ENCODE results near the gene HERPUD1. TPM values are rescaled to one million over a fixed set of nuclear protein-coding genes. Genes with fewer than 3 reads are reported as not detected.
A peak's percentile ranks its signal among the peaks of the same experiment; 100 is the strongest.

Gene HERPUD1
- total RNA-seq, 1 donor from 2014 or later = 60.8 TPM

DNA sequence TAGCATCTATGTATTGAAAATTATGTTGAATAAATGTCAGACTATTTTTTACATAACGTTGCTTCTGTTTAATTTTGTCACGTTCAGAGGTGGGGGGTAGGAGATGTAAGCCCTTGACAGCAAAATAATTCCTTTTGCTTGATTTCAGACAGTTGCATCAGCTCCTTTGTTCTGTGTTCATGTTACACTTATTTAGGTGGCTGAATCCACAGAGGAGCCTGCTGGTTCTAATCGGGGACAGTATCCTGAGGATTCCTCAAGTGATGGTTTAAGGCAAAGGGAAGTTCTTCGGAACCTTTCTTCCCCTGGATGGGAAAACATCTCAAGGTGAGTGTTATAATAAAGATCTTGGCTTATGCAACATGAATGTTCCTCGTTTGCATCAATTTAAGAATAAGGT, 4.5 kb downstream of the HERPUD1 start:
- Mint-ChIP-seq H3K27me3 (ENCODE audit: unreplicated experiment) (peaks cover 10% of the 10 kb centered on the region), H3K27ac (ENCODE audit: unreplicated experiment) (no peak overlapping the region), H3K9me3 (ENCODE audit: unreplicated experiment) (no peaks in the 10 kb centered on the region), H3K4me3 (ENCODE audit: unreplicated experiment) (no peak overlapping the region), H3K36me3 (ENCODE audit: low read depth, unreplicated experiment) (peaks cover 45% of the 10 kb centered on the region), H3K4me1 (ENCODE audit: unreplicated experiment) (peaks cover 24% of the 10 kb centered on the region)
- no peak for DNase-seq (ENCODE audit: low spot score)
- TF ChIP-seq, protein P1, sequence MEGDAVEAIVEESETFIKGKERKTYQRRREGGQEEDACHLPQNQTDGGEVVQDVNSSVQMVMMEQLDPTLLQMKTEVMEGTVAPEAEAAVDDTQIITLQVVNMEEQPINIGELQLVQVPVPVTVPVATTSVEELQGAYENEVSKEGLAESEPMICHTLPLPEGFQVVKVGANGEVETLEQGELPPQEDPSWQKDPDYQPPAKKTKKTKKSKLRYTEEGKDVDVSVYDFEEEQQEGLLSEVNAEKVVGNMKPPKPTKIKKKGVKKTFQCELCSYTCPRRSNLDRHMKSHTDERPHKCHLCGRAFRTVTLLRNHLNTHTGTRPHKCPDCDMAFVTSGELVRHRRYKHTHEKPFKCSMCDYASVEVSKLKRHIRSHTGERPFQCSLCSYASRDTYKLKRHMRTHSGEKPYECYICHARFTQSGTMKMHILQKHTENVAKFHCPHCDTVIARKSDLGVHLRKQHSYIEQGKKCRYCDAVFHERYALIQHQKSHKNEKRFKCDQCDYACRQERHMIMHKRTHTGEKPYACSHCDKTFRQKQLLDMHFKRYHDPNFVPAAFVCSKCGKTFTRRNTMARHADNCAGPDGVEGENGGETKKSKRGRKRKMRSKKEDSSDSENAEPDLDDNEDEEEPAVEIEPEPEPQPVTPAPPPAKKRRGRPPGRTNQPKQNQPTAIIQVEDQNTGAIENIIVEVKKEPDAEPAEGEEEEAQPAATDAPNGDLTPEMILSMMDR (IDR thresholded peaks at IDR 0.05; ENCODE audit: unreplicated experiment) = no peak

DNA sequence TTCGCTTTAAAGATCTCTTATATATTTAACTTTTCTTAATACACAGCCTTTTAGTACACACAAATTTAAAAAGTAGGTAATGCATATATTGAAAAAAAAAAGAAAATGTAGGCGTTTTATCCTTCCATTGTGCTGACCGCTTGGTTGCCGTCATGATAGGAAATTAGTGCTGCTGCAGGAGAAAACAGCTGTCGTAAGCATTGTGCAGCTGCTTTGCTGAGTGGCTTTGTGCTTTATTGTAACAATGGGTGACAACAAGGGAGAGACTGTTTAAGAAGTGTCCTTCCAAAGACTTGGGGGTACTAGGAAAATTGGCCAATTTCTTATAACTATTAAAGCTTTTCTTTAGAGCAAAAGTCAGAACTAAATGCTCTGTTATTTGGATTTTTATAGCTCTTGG, 5.0 kb downstream of the HERPUD1 start:
- DNase-seq (ENCODE audit: low spot score) = no peak
- H3K36me3 Mint-ChIP-seq (ENCODE audit: low read depth, unreplicated experiment) = peaks cover 48% of the 10 kb centered on the region
- H3K9me3 Mint-ChIP-seq (ENCODE audit: unreplicated experiment) = no peaks in the 10 kb centered on the region
- H3K4me1 Mint-ChIP-seq (ENCODE audit: unreplicated experiment) = peaks cover 24% of the 10 kb centered on the region
- H3K4me3 Mint-ChIP-seq (ENCODE audit: unreplicated experiment) = no peak overlapping the region
- H3K27ac Mint-ChIP-seq (ENCODE audit: unreplicated experiment) = no peak overlapping the region
- TF ChIP-seq, protein P1 (IDR thresholded peaks at IDR 0.05; ENCODE audit: unreplicated experiment) = no peak
- peaks cover 10% of the 10 kb centered on the region for H3K27me3 Mint-ChIP-seq (ENCODE audit: unreplicated experiment)

DNA sequence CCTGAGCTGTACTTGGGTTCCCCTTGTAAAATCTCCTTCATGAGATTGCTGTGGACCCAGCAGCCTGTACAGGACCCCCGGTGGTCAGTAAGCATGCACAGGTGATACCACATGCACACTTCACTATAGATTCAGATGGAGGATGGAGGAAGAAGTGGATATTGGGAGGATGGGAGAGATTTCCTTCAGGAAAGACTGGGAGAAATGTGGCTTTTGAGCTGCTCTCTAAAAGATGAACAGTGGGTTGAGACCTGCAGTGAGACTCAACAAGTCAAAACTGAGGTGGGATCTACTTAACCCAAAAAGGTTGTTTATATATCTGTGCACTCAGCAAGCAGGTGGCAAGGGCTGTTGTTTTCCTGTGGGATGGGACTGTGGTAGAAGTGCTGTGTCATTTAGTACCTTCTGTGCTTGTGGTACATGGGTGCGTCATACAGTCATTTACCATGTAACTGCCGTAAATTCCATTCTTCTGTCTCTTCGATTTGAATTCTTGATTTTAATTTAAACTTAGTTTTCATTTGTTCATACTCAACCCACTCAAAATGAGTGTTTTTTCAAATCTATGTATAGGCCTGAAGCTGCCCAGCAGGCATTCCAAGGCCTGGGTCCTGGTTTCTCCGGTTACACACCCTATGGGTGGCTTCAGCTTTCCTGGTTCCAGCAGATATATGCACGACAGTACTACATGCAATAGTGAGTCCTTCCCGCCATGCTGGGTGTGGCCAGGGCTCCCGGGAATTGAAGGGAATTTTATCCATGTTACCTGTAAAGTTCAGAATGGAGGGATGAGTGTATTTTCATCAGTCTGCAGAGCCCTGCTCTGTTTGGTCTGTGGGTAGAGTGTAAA, 6.9 kb downstream of the HERPUD1 start:
- H3K36me3 Mint-ChIP-seq (ENCODE audit: low read depth, unreplicated experiment) = peaks cover 51% of the 10 kb centered on the region

DNA sequence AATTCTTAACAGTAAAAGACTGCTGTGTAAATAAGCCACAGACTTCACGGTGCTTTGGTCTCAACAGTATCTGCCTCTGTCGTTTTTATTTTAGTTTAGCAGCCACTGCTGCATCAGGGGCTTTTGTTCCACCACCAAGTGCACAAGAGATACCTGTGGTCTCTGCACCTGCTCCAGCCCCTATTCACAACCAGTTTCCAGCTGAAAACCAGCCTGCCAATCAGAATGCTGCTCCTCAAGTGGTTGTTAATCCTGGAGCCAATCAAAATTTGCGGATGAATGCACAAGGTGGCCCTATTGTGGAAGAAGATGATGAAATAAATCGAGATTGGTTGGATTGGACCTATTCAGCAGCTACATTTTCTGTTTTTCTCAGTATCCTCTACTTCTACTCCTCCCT, 7.9 kb downstream of the HERPUD1 start:
- H3K4me1 Mint-ChIP-seq (ENCODE audit: unreplicated experiment) = peaks cover 12% of the 10 kb centered on the region
- no peak for DNase-seq (ENCODE audit: low spot score)
- H3K9me3 Mint-ChIP-seq (ENCODE audit: unreplicated experiment) = no peaks in the 10 kb centered on the region
- TF ChIP-seq, protein P1 (IDR thresholded peaks at IDR 0.05; ENCODE audit: unreplicated experiment) = no peak
- no peaks in the 10 kb centered on the region for H3K27me3 Mint-ChIP-seq (ENCODE audit: unreplicated experiment)
- no peak overlapping the region for H3K4me3 Mint-ChIP-seq (ENCODE audit: unreplicated experiment)
- H3K27ac Mint-ChIP-seq (ENCODE audit: unreplicated experiment) = no peak overlapping the region
- peaks cover 53% of the 10 kb centered on the region for H3K36me3 Mint-ChIP-seq (ENCODE audit: low read depth, unreplicated experiment)

More for the DNA sequence above, 6.9 kb downstream of the HERPUD1 start:
- no peaks in the 10 kb centered on the region for H3K9me3 Mint-ChIP-seq (ENCODE audit: unreplicated experiment)
- H3K4me3 Mint-ChIP-seq (ENCODE audit: unreplicated experiment) = no peak overlapping the region
- TF ChIP-seq, protein P1 (IDR thresholded peaks at IDR 0.05; ENCODE audit: unreplicated experiment) = no peak
- no peaks in the 10 kb centered on the region for H3K27me3 Mint-ChIP-seq (ENCODE audit: unreplicated experiment)
- H3K27ac Mint-ChIP-seq (ENCODE audit: unreplicated experiment) = peak overlapping the region; percentile 52
- peaks cover 19% of the 10 kb centered on the region for H3K4me1 Mint-ChIP-seq (ENCODE audit: unreplicated experiment)
- no peak for DNase-seq (ENCODE audit: low spot score)

DNA sequence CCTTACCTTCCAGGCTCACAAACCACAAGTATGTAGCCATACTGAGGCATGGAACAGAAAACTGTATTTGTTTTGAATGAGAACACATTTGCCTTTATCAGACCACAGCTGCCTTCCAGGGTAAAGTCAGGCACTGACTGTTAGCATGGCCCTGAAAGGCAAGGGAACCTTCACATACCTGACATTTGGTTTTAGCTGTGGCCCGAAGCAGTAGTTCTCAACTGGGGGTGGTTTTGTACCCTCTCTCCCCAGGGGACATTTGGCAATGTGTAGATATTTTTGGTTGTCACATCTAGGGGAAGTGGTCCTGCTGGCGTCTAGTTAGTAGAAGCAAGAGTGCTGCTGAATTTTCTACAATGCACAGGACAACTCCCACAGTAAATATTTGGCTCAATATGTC, 9.2 kb downstream of the HERPUD1 start:
- peaks cover 47% of the 10 kb centered on the region for H3K36me3 Mint-ChIP-seq (ENCODE audit: low read depth, unreplicated experiment)
- no peaks in the 10 kb centered on the region for H3K9me3 Mint-ChIP-seq (ENCODE audit: unreplicated experiment)
- H3K27me3 Mint-ChIP-seq (ENCODE audit: unreplicated experiment) = no peaks in the 10 kb centered on the region
- DNase-seq (ENCODE audit: low spot score) = no peak
- no peak overlapping the region for H3K4me3 Mint-ChIP-seq (ENCODE audit: unreplicated experiment)
- TF ChIP-seq, protein P1 (IDR thresholded peaks at IDR 0.05; ENCODE audit: unreplicated experiment) = no peak
- peaks cover 4% of the 10 kb centered on the region for H3K4me1 Mint-ChIP-seq (ENCODE audit: unreplicated experiment)
- no peak overlapping the region for H3K27ac Mint-ChIP-seq (ENCODE audit: unreplicated experiment)
